Neuronal stem cell (in vitro differentiated cells): ENCODE results near the gene RAD51B.

ENCODE experiments used
- DNase-seq: peaks from one replicate; pipeline ENCODE4 v3.0.0-alpha.2; 2013; ENCODE audit warnings: low spot score
- H2AFZ ChIP-seq: one replicate; pipeline ENCODE4 v1.6.1; 2013; ENCODE audit warnings: mild to moderate bottlenecking, low read length, inconsistent platforms
- H2AK5ac ChIP-seq: 2 replicates; pipeline ENCODE4 v1.6.1; 2013; ENCODE audit warnings: low read depth, mild to moderate bottlenecking, inconsistent platforms, low read length, moderate library complexity, mixed read lengths
- H2BK120ac ChIP-seq: 2 replicates; pipeline ENCODE4 v1.6.1; 2013; ENCODE audit warnings: low read depth, mild to moderate bottlenecking, inconsistent platforms, low read length, moderate library complexity, mixed read lengths
- H2BK12ac ChIP-seq: one replicate; pipeline ENCODE4 v1.6.1; 2013; ENCODE audit warnings: low read length, inconsistent platforms
- H2BK15ac ChIP-seq: 2 replicates; pipeline ENCODE4 v1.6.1; 2013; ENCODE audit warnings: mild to moderate bottlenecking, low read length, inconsistent platforms, mixed read lengths
- H2BK5ac ChIP-seq: one replicate; pipeline ENCODE4 v1.6.1; 2013; ENCODE audit warnings: inconsistent platforms, mild to moderate bottlenecking, low read length, moderate library complexity
- H3K14ac ChIP-seq: one replicate; pipeline ENCODE4 v1.6.1; 2013; ENCODE audit warnings: low read length, inconsistent platforms
- H3K18ac ChIP-seq: 2 replicates; pipeline ENCODE4 v1.6.1; 2013; ENCODE audit warnings: low read length, inconsistent platforms
- H3K23ac ChIP-seq: 2 replicates; pipeline ENCODE4 v1.6.1; 2013; ENCODE audit warnings: low read depth, mild to moderate bottlenecking, mixed read lengths, low read length, inconsistent platforms; ENCODE audit not compliant: poor library complexity
- H3K27ac ChIP-seq: replicated peaks from 3 replicates; pipeline ENCODE4 v1.5.1; 2013; ENCODE audit warnings: low read length, inconsistent platforms
- H3K27me3 ChIP-seq, 3 experiments: 2 replicates each; pipeline ENCODE4 v1.6.1; 2013; ENCODE audit warnings: low read length in 3 of 3, mild to moderate bottlenecking in 2 of 3, inconsistent platforms in 1 of 3, low read depth in 1 of 3, mixed read lengths in 1 of 3, moderate library complexity in 1 of 3; ENCODE audit not compliant: control insufficient read depth in 3 of 3, insufficient read depth in 3 of 3
- H3K36me3 ChIP-seq, 2 donors: replicated peaks in 1 of 2; 2 replicates each; pipeline ENCODE4 v1.6.1; 2013; ENCODE audit warnings: low read length in 2 of 2; ENCODE audit not compliant: control insufficient read depth in 2 of 2, insufficient read depth in 2 of 2
- H3K4ac ChIP-seq: 2 replicates; pipeline ENCODE4 v1.6.1; 2013; ENCODE audit warnings: inconsistent platforms, mild to moderate bottlenecking, low read length, moderate library complexity
- H3K4me1 ChIP-seq, 2 donors: 1 replicate in 1 of 2; 2 replicates in 1 of 2; pipeline ENCODE4 v1.6.1; 2013; ENCODE audit warnings: low read length in 2 of 2, low read depth in 1 of 2; ENCODE audit not compliant: control insufficient read depth in 2 of 2, insufficient read depth in 1 of 2
- H3K4me2 ChIP-seq: one replicate; pipeline ENCODE4 v1.6.1; 2013; ENCODE audit warnings: mild to moderate bottlenecking, low read length, inconsistent platforms; ENCODE audit not compliant: insufficient read depth, poor library complexity, severe bottlenecking
- H3K4me3 ChIP-seq, 2 donors: 2 replicates each; pipeline ENCODE4 v1.5.1; 2013; ENCODE audit warnings: low read length in 2 of 2, mild to moderate bottlenecking in 2 of 2, inconsistent platforms in 1 of 2, moderate library complexity in 1 of 2
- H3K79me1 ChIP-seq: one replicate; pipeline ENCODE4 v1.6.1; 2013; ENCODE audit warnings: low read depth, mild to moderate bottlenecking, inconsistent platforms, low read length, moderate library complexity
- H3K9ac ChIP-seq: one replicate; pipeline ENCODE4 v1.6.1; 2013; ENCODE audit warnings: mild to moderate bottlenecking, low read depth, low read length, inconsistent platforms; ENCODE audit not compliant: poor library complexity
- H3K9me3 ChIP-seq, 2 donors: replicated peaks in 1 of 2; 2 replicates each; pipeline versions ENCODE3 to v1.6.1; 2013; ENCODE audit warnings: low read length in 2 of 2, mild to moderate bottlenecking in 2 of 2, inconsistent platforms in 1 of 2, low read depth in 1 of 2, mixed read lengths in 1 of 2, moderate library complexity in 1 of 2; ENCODE audit not compliant: control insufficient read depth in 2 of 2, insufficient read depth in 1 of 2
- H4K8ac ChIP-seq: one replicate; pipeline ENCODE4 v1.6.1; 2013; ENCODE audit warnings: low read depth, mild to moderate bottlenecking, inconsistent platforms, low read length, moderate library complexity
- H4K91ac ChIP-seq: one replicate; pipeline ENCODE4 v1.6.1; 2013; ENCODE audit warnings: low read length, low read depth, mild to moderate bottlenecking, inconsistent platforms; ENCODE audit not compliant: poor library complexity
- WGBS, 2 donors: extraction: QIAGEN DNeasy Blood & Tissue Kit; methylation state at CpG; one replicate each; pipeline ENCODE4 v1.1.7; 2013; ENCODE audit warnings: missing lambda C conversion rate in 2 of 2, mixed read lengths in 1 of 2; ENCODE audit not compliant: insufficient read length in 2 of 2, insufficient replicate concordance in 1 of 2; ENCODE audit errors: extremely low coverage in 2 of 2; 5-methylcytosine and 5-hydroxymethylcytosine counted together

Gene RAD51B

GRCh38 chr14:67961676-67962075 is 142.1 kb downstream of the RAD51B start:
- no peak overlapping the region for H2AK5ac ChIP-seq
- H3K14ac ChIP-seq, result no peak overlapping the region
- no CpG with 5 or more reads among the region's 2 CpGs for WGBS, 2 donors

DNA sequence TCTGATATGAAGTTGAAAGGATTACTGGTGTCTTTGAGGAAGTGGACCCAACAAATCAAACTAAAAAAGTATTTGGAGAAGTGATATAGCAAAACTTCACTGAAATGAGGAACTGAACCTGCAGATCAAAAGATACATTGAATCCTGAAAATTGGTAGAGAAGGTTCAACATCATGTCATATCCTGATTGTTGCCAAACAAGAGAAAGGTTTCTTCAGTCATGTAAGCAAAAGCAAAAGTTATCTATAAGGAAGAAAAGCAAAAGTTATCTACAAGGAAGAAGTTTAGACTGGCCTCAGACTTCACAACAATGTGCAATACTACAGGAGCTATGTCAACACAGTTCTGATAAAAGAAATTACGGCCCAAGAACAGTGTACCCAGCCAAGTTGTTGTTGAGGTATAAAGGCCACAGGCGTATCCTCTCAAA is 142.7 kb downstream of the RAD51B start:
- no peak overlapping the region for H3K9ac ChIP-seq
- H3K4me2 ChIP-seq, result no peak overlapping the region
- H3K18ac ChIP-seq, result no peak overlapping the region
- no peaks in the 10 kb centered on the region for H3K27me3 ChIP-seq
- no peak overlapping the region for H2AFZ ChIP-seq
- no peak for DNase-seq
- no peaks in the 10 kb centered on the region for H3K4me1 ChIP-seq
- no peak overlapping the region for H3K23ac ChIP-seq
- no peak overlapping the region for H2BK15ac ChIP-seq
- no peak overlapping the region for H2BK120ac ChIP-seq
- H3K36me3 ChIP-seq, result no peaks in the 10 kb centered on the region
- no peak overlapping the region for H4K8ac ChIP-seq
- no peaks in the 10 kb centered on the region for H3K79me1 ChIP-seq
- no peak overlapping the region for H2BK12ac ChIP-seq
- no peaks in the 10 kb centered on the region for H3K9me3 ChIP-seq
- no peak overlapping the region for H2AK5ac ChIP-seq
- no CpG with 5 or more reads among the region's 2 CpGs for WGBS, 2 donors
- H3K4me3 ChIP-seq, result no peak overlapping the region
- no peak overlapping the region for H4K91ac ChIP-seq
- no peak overlapping the region for H2BK5ac ChIP-seq
- H3K27ac ChIP-seq, result no peak overlapping the region
- no peak overlapping the region for H3K4ac ChIP-seq
- H3K14ac ChIP-seq, result no peak overlapping the region

More at GRCh38 chr14:67961676-67962075, 142.1 kb downstream of the RAD51B start:
- H3K9ac ChIP-seq, result no peak overlapping the region
- H3K18ac ChIP-seq, result no peak overlapping the region
- no peak for DNase-seq
- H3K4me3 ChIP-seq, result no peak overlapping the region
- H3K9me3 ChIP-seq, result no peaks in the 10 kb centered on the region
- no peaks in the 10 kb centered on the region for H3K36me3 ChIP-seq
- no peak overlapping the region for H2BK12ac ChIP-seq
- no peaks in the 10 kb centered on the region for H3K27me3 ChIP-seq
- H4K8ac ChIP-seq, result no peak overlapping the region
- H3K79me1 ChIP-seq, result no peaks in the 10 kb centered on the region
- no peak overlapping the region for H3K23ac ChIP-seq
- no peak overlapping the region for H2AFZ ChIP-seq
- no peak overlapping the region for H2BK120ac ChIP-seq
- no peak overlapping the region for H2BK5ac ChIP-seq
- H3K27ac ChIP-seq, result no peak overlapping the region
- H4K91ac ChIP-seq, result no peak overlapping the region
- no peak overlapping the region for H3K4me2 ChIP-seq
- H2BK15ac ChIP-seq, result no peak overlapping the region
- no peaks in the 10 kb centered on the region for H3K4me1 ChIP-seq
- H3K4ac ChIP-seq, result no peak overlapping the region

- Histone ChIP-seq H3K23ac (no peak overlapping the region), H3K27ac (no peak overlapping the region), H2BK15ac (no peak overlapping the region), H4K8ac (no peak overlapping the region), H3K79me1 (no peaks in the 10 kb centered on the region), H2BK5ac (no peak overlapping the region), H3K36me3 (no peaks in the 10 kb centered on the region), H3K9ac (no peak overlapping the region), H2AFZ (no peak overlapping the region), H2BK120ac (no peak overlapping the region), H2BK12ac (no peak overlapping the region), H3K4me3 (no peak overlapping the region), H2AK5ac (no peak overlapping the region), H3K9me3 (no peaks in the 10 kb centered on the region), H3K14ac (no peak overlapping the region), H3K4ac (no peak overlapping the region), H4K91ac (no peak overlapping the region), H3K18ac (no peak overlapping the region), H3K4me1 (no peaks in the 10 kb centered on the region), H3K27me3 (no peaks in the 10 kb centered on the region), H3K4me2 (no peak overlapping the region)
- no peak for DNase-seq
- no CpG with 5 or more reads among the region's 2 CpGs for WGBS, 2 donors
These were observed 144.0 kb downstream of the RAD51B start for GRCh38 chr14:67963545-67963944.

DNA sequence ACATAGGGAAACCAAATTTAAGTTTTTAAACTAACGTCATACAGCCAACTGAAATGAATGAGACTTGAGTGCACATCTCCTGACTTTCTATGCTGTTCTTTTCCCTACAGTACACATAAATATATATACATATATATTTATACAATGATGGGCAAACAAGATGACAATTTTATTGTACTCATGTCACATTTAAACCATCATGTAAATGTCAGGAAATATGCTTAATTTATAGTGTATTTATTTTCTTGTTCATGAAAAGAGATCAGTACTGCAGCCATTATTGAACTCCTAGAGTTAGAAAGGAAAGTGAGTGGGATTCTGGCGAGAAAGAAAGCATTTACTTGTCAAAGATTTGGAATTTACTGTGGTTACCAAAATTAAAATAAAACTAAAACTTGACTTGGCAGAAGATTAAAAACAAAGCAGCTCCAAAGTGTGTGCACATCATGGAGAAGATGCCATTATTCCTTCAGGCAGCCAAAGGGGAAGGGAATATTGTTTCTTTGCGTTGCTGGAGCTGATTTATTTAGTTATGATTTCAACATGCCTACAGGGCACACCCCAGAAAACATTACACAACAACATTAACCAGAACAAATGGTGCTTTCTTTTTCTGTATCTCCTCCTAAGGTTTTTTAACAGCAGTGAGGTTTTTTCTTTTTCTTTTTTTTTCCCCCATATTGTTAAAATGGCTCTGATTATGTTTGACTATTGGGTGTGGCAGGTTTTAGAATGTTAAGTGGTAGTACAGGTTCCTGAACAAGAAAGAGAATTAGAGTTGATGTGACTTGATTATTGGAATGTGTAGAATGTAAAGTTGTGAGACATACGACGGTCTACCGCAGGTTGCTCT is 144.6 kb downstream of the RAD51B start:
- Histone ChIP-seq H3K4me3 (no peak overlapping the region), H3K27ac (no peak overlapping the region)

More for the DNA sequence above, 144.6 kb downstream of the RAD51B start:
- Histone ChIP-seq H3K14ac (no peak overlapping the region), H2AFZ (no peak overlapping the region), H3K4ac (no peak overlapping the region), H3K27me3 (no peaks in the 10 kb centered on the region), H4K91ac (no peak overlapping the region), H3K9me3 (no peaks in the 10 kb centered on the region), H3K9ac (no peak overlapping the region), H2BK5ac (no peak overlapping the region), H3K4me2 (no peak overlapping the region), H2BK15ac (no peak overlapping the region), H3K79me1 (no peaks in the 10 kb centered on the region), H2AK5ac (no peak overlapping the region), H4K8ac (no peak overlapping the region), H3K18ac (no peak overlapping the region), H3K36me3 (no peaks in the 10 kb centered on the region), H2BK120ac (no peak overlapping the region), H3K4me1 (no peaks in the 10 kb centered on the region), H3K23ac (no peak overlapping the region), H2BK12ac (no peak overlapping the region)
- no peak for DNase-seq
- WGBS, 2 donors, result no CpG with 5 or more reads among the region's 6 CpGs
